Body of pancreas (tissue), 4 donors: ENCODE results near the gene KCNMB2. TPM values are rescaled to one million over a fixed set of nuclear protein-coding genes. Genes with fewer than 3 reads are reported as not detected.

Source experiments
- ATAC-seq: fragments of 150-250 bp; one replicate; pipeline ENCODE4 v1.9.1; 2016
- DNase-seq, 4 donors: peaks; one replicate each; pipeline ENCODE4 v3.0.0-alpha.2; 2019
- H3K27ac ChIP-seq, 4 donors: fragments of 200-600 bp; sonication (generic); 1 replicate in 3 of 4; 2 replicates in 1 of 4; pipeline versions ENCODE4 v1.5.1 to v1.6.1; 2016 to 2019; ENCODE audit warnings: mild to moderate bottlenecking in 1 of 4, mixed read lengths in 1 of 4, moderate library complexity in 1 of 4
- H3K27me3 ChIP-seq, 2 donors: fragments of 200-600 bp; sonication (generic); one replicate each; pipeline ENCODE4 v1.6.0; 2016; ENCODE audit warnings: mild to moderate bottlenecking in 1 of 2
- H3K36me3 ChIP-seq, 2 donors: fragments of 200-600 bp; sonication (generic); replicated peaks in 1 of 2; 2 replicates each; pipeline ENCODE4 v1.5.1; 2016; ENCODE audit warnings: low read depth in 2 of 2; ENCODE audit not compliant: insufficient read depth in 1 of 2
- H3K4me1 ChIP-seq: fragments of 200-600 bp; sonication (generic); one replicate; pipeline ENCODE4 v1.6.0; 2016
- H3K4me3 ChIP-seq, 2 donors: fragments of 200-600 bp; sonication (generic); 1 replicate in 1 of 2; 2 replicates in 1 of 2; pipeline ENCODE4 v1.5.1; 2016 to 2019
- H3K9me3 ChIP-seq, 3 donors: fragments of 200-600 bp; sonication (generic); 1 replicate in 2 of 3; 2 replicates in 1 of 3; pipeline ENCODE4 v1.5.1; 2016
- CTCF ChIP-seq, 7 experiments: fragments of 450-650 bp in 4 of 7; fragments of 200-600 bp in 3 of 7; sonication (generic) in 3 of 7; IDR thresholded peaks; one replicate each; pipeline ENCODE4 v1.5.1; 2016 to 2019; ENCODE audit warnings: antibody characterized with exemption in 7 of 7
- POLR2A ChIP-seq, 3 donors: fragments of 450-650 bp; IDR thresholded peaks; one replicate each; pipeline ENCODE4 v1.6.1; 2016; ENCODE audit warnings: antibody characterized with exemption in 3 of 3, mild to moderate bottlenecking in 2 of 3
- WGBS, 2 donors: methylation state at CpG; one replicate each; pipeline ENCODE4 v1.1.5; 2017; 5-methylcytosine and 5-hydroxymethylcytosine counted together
- intact Hi-C: fragments of 100-400 bp; cut with DNase I; formaldehyde crosslinking; loops from one replicate; pipeline ENCODE4 v1.15.1; 2023
- total RNA-seq, 2 donors: library from RNA; depleted of rRNA; stranded (reverse); fragments of >200 nt; gene quantifications; one replicate each; pipeline ENCODE4 v1.1.0, GENCODE V29; 2016

KCNMB2 gene
- total RNA-seq, 2 donors from 2014 or later: 2.3 TPM; not detected in 1

DNA sequence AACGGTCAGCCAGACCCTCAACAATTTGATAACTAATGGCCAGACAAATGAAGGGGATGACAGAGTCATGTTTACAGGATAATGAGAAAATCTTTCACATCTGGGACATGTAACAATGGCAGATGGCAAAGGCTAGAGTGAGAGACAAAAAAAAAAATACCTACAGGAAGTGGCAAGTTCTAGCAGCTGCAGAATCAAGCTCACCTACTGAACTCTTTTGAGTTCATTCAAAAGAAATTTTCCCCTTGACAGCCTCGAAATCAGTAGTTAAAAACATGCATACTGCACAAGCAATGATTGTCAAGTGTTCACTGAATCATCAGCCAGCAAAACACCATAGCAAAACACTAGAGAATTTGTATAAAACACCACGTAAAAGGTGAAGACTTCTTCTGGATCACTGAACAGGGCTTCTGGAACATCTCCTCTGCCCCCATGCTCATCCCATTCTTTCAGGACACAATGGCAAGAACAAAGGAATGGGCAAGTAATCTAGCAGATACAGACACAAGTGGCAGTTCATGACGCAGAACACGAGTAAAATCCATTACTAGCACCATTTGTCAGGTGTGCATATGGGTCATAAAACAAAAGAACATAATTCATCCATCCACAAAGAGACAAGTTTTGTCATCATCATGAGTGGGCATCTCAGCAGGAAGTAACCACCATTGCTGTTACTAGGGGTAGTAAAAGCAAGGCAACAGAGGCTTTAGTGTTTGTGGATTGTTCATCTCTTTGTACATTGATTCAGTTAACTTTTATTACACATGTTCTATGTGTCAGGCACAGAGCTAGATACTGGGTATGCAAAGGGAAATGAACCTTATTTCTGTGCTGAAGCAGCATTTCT is 13.8 kb upstream of the KCNMB2 start:
- Histone ChIP-seq H3K36me3 (no peaks in the 10 kb centered on the region), H3K4me1 (no peaks in the 10 kb centered on the region), H3K4me3 (no peak overlapping the region), H3K27me3 (no peaks in the 10 kb centered on the region), H3K27ac (no peak overlapping the region), H3K9me3 (no peaks in the 10 kb centered on the region)
- no peak for ATAC-seq
- DNase-seq: no peak
- intact Hi-C loops: no loop called here
- 74 to 80% methylated on average over 5 of the region's 5 CpGs for WGBS, 2 donors
- TF ChIP-seq CTCF (IDR thresholded peaks at IDR 0.05): no peak
- TF ChIP-seq POLR2A (IDR thresholded peaks at IDR 0.05): no peak

DNA sequence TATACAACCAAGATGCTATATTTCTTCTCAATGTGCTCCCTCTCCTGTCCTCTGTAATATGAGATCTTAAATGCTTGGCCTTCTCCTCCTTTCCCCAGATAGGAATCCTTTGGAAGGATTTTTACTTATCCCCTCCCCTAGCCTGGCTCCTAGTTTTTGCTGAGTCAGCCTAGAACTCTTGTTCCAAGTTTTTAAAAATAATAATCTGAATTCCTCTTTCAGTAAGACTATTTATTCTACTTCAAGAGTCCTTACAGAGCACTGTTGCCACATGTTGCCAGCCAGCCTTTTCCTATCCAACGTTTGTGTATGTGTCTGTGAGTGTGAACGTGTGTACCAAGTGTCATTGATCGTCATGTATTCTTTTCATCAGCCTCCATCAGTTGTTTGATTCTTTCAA is 11.0 kb upstream of the KCNMB2 start:
- H3K36me3 ChIP-seq: no peaks in the 10 kb centered on the region
- ATAC-seq: no peak
- intact Hi-C loops: no loop called here
- no peak overlapping the region for H3K4me3 ChIP-seq
- no peak for TF ChIP-seq POLR2A (IDR thresholded peaks at IDR 0.05)
- no peak for TF ChIP-seq CTCF (IDR thresholded peaks at IDR 0.05)
- 32 to 38% methylated on average over 3 of the region's 3 CpGs for WGBS, 2 donors
- H3K27me3 ChIP-seq: no peaks in the 10 kb centered on the region
- H3K4me1 ChIP-seq: no peaks in the 10 kb centered on the region
- H3K27ac ChIP-seq: no peak overlapping the region
- H3K9me3 ChIP-seq: no peaks in the 10 kb centered on the region
- no peak for DNase-seq

DNA sequence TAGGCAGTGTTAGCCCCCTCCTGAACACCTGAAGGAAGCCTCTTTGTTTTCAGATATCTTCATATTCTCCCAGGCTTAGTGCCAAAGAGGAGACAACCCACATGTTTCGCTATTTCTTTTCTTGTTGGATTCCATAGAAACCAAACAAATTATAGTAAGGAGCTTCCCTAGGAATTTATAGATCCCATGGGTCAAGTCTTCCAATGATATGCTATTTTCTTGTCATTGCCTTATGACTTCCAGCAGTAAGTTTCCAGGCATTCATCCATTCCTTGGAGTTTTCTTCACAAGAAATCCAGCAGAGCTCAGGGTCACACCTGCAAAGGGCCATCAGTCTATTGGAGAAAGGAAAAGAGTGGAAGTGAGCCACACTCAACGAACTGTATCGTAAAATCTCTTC is 9.9 kb upstream of the KCNMB2 start:
- DNase-seq (no peak), ATAC-seq (no peak)
- intact Hi-C loops: no loop called here
- Histone ChIP-seq H3K27me3 (no peaks in the 10 kb centered on the region), H3K27ac (no peak overlapping the region), H3K36me3 (no peaks in the 10 kb centered on the region), H3K4me1 (no peaks in the 10 kb centered on the region), H3K4me3 (no peak overlapping the region), H3K9me3 (no peaks in the 10 kb centered on the region)
- WGBS, 2 donors: 91 to 92% methylated on average over 3 of the region's 3 CpGs
- no peak for TF ChIP-seq CTCF (IDR thresholded peaks at IDR 0.05)
- no peak for TF ChIP-seq POLR2A (IDR thresholded peaks at IDR 0.05)

GRCh38 chr3:178527981-178528380 is 8.3 kb upstream of the KCNMB2 start:
- ATAC-seq (no peak), DNase-seq (no peak)
- Histone ChIP-seq H3K27me3 (no peaks in the 10 kb centered on the region), H3K27ac (no peak overlapping the region), H3K36me3 (no peaks in the 10 kb centered on the region), H3K4me3 (no peak overlapping the region), H3K9me3 (no peaks in the 10 kb centered on the region), H3K4me1 (no peaks in the 10 kb centered on the region)
- 91% methylated on average over 2 of the region's 2 CpGs for WGBS, 2 donors
- intact Hi-C loops: no loop called here
- no peak for TF ChIP-seq POLR2A (IDR thresholded peaks at IDR 0.05)
- no peak for TF ChIP-seq CTCF (IDR thresholded peaks at IDR 0.05)
